AG04450 (cell line): Measurements from ENCODE around the gene ATF6B. TPM values are rescaled to one million over a fixed set of nuclear protein-coding genes. Genes with fewer than 3 reads are reported as not detected.

ENCODE experiments used
- CTCF ChIA-PET: fragments of 300-600, 350-600 bp; formaldehyde crosslinking; extraction: SDS; loops from one replicate; lab custom pipeline; 2022; ENCODE audit warnings: antibody characterized with exemption, inconsistent platforms; lab: Charles Lee
- POLR2A ChIA-PET: fragments of 350-600 bp; formaldehyde crosslinking; extraction: SDS; loops from one replicate; lab custom pipeline; 2021; ENCODE audit warnings: antibody characterized with exemption, inconsistent platforms; lab: Yijun Ruan, JAX
- DNase-seq: peaks from one replicate; pipeline ENCODE4 v3.0.0-alpha.2; 2011; ENCODE audit warnings: low read depth, low spot score
- H3K27ac ChIP-seq: one replicate; pipeline ENCODE4 v1.5.1; 2012; ENCODE audit warnings: low read depth, low read length, control low read depth
- H3K27me3 ChIP-seq: one replicate; pipeline ENCODE4 v1.6.0; 2012; ENCODE audit warnings: low read length; ENCODE audit not compliant: control insufficient read depth, insufficient read depth
- H3K4me3 ChIP-seq: 2 replicates; pipeline ENCODE4 v1.5.1; 2011; ENCODE audit warnings: mild to moderate bottlenecking, low read depth, low read length, control low read depth
- H3K9me3 ChIP-seq: 2 replicates; pipeline ENCODE4 v1.5.1; 2012; ENCODE audit warnings: low read length; ENCODE audit not compliant: control insufficient read depth, insufficient read depth
- polyA plus RNA-seq: library from polyadenylated mRNA; depleted of rRNA; stranded (reverse); fragments of >200 nt; gene quantifications from 2 replicates; pipeline ENCODE4 v1.2.3, GENCODE V29; 2011
- TF ChIP-seq, protein P1 (sequence below): IDR thresholded peaks from 2 replicates; pipeline ENCODE4 v1.5.1; 2011; ENCODE audit warnings: low read depth, low read length, control low read depth, inconsistent platforms

Gene ATF6B
- polyA plus RNA-seq, 1 experiment = 39.2 TPM

GRCh38 chr6:32109765-32110160 is 18.3 kb downstream of the ATF6B start:
- POLR2A ChIA-PET = interaction anchor here (0.7 to 1.6 kb wide), 2 partner anchors 17 kb away, joined by 4 to 9 read pairs; no protein-coding TSS in a partner anchor
- TF ChIP-seq, protein P1, sequence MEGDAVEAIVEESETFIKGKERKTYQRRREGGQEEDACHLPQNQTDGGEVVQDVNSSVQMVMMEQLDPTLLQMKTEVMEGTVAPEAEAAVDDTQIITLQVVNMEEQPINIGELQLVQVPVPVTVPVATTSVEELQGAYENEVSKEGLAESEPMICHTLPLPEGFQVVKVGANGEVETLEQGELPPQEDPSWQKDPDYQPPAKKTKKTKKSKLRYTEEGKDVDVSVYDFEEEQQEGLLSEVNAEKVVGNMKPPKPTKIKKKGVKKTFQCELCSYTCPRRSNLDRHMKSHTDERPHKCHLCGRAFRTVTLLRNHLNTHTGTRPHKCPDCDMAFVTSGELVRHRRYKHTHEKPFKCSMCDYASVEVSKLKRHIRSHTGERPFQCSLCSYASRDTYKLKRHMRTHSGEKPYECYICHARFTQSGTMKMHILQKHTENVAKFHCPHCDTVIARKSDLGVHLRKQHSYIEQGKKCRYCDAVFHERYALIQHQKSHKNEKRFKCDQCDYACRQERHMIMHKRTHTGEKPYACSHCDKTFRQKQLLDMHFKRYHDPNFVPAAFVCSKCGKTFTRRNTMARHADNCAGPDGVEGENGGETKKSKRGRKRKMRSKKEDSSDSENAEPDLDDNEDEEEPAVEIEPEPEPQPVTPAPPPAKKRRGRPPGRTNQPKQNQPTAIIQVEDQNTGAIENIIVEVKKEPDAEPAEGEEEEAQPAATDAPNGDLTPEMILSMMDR = no peak
- Histone ChIP-seq H3K4me3 (no peak overlapping the region), H3K9me3 (no peaks in the 10 kb centered on the region), H3K27ac (no peak overlapping the region), H3K27me3 (peaks cover 35% of the 10 kb centered on the region)
- CTCF ChIA-PET = interaction anchor here (0.5 to 2.6 kb wide), 3 partner anchors 8 to 157 kb away, joined by 3 to 18 read pairs (median 3); no protein-coding TSS in a partner anchor
- DNase-seq = no peak

DNA sequence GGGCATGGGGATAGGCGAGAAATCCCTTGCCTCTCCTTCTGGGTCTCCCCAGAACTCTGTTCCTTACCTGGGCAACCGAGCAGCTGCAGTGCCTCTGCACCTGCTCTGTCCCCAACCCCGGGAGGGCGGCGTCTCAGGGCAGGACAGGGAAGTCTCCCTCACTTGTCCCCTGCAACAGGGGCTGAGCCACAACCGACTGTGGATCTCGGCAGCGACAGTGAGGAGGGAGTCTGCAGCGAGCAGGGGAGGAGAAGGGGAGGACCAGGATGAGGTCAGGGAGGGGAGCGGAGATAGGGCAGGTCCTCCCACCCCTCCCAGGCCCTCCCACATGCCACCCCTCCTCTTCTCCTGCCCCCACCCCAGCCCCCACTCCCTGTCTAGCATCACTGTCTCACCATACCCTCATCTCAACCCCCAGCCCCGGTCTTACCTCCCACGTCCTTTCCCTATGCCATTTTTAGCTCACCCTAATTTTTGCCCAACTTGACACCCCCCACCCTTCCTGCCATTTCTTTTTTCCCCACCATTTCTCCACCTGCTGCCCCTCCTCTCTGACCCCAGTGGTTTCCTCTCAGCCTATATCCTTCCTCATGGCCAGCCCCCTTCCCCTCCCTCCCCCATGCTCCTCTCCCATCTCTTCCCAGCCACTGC is 18.8 kb downstream of the ATF6B start, which contains the start of gene TNXB:
TNXB (minus strand) TSS at position 225 of the 651 bp plus-strand sequence. CDS start 11,140 bp downstream, outside the sequence.
- H3K27ac ChIP-seq = no peak within 1 kb of the TSS
- no peak within 1 kb of the TSS for H3K4me3 ChIP-seq
- no peak for DNase-seq
- peaks cover 39% of the 10 kb centered on the region for H3K27me3 ChIP-seq
- TF ChIP-seq, protein P1 = no peak
- H3K9me3 ChIP-seq = no peaks in the 10 kb centered on the region
- ChIA-PET CTCF (interaction anchor here (0.5 to 2.6 kb wide), 4 partner anchors 9 to 156 kb away, joined by 3 to 18 read pairs (median 4); no protein-coding TSS in a partner anchor), POLR2A (interaction anchor here (1.6 kb wide), 1 partner anchor 16 kb away, joined by 9 read pairs; no protein-coding TSS in a partner anchor)

DNA sequence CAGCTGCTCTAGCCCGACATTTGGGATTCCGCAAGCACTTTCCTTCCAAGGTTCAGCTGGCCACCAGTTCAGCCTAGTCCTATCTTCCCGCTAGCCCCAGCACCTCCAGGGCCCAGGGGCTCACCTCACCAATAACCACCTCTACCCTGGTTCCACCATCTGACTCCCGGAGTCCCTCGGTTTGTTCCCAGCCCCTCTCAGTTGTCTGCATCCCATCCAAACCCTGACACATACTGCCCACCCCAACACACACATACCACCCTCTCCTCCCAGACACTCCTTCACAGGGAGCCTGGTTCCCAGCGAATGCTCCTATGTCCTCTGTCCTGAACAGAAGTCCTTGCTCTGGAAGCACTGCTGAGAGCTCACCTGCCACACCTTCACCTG is 19.3 kb downstream of the ATF6B start:
- no peaks in the 10 kb centered on the region for H3K9me3 ChIP-seq
- TF ChIP-seq, protein P1 = no peak
- no peak overlapping the region for H3K4me3 ChIP-seq
- DNase-seq = no peak
- H3K27ac ChIP-seq = no peak overlapping the region
- CTCF ChIA-PET = interaction anchor here (1.5 to 2.6 kb wide), 2 partner anchors 9 to 61 kb away, joined by 5 to 18 read pairs; no protein-coding TSS in a partner anchor
- H3K27me3 ChIP-seq = peaks cover 42% of the 10 kb centered on the region
- POLR2A ChIA-PET = interaction anchor here (0.9 to 1.6 kb wide), 2 partner anchors 10 to 16 kb away, joined by 3 to 9 read pairs; no protein-coding TSS in a partner anchor

GRCh38 chr6:32108094-32108627 is 19.9 kb downstream of the ATF6B start:
- TF ChIP-seq, protein P1 = no peak
- POLR2A ChIA-PET = interaction anchor here (0.9 to 1.6 kb wide), 4 partner anchors 11 to 32 kb away, joined by 3 to 9 read pairs (median 4); no protein-coding TSS in a partner anchor
- Histone ChIP-seq H3K4me3 (no peak overlapping the region), H3K27me3 (peaks cover 42% of the 10 kb centered on the region), H3K9me3 (no peaks in the 10 kb centered on the region), H3K27ac (no peak overlapping the region)
- DNase-seq = no peak
- CTCF ChIA-PET = interaction anchor here (0.9 to 2.6 kb wide), 4 partner anchors 10 to 60 kb away, joined by 3 to 18 read pairs (median 4); no protein-coding TSS in a partner anchor
